Duodenal mucosa (tissue), 2 donors: ENCODE measurements around the gene GJB6.

ENCODE experiments used
- H3K27ac ChIP-seq: one replicate; pipeline ENCODE4 v1.7.0; 2013; ENCODE audit warnings: low read depth, low read length
- H3K27me3 ChIP-seq, 2 donors: one replicate each; pipeline ENCODE4 v1.7.0; 2013; ENCODE audit warnings: low read length in 2 of 2, control low read depth in 1 of 2; ENCODE audit not compliant: insufficient read depth in 2 of 2, control insufficient read depth in 1 of 2
- H3K36me3 ChIP-seq, 2 donors: one replicate each; pipeline ENCODE4 v1.7.0; 2013; ENCODE audit warnings: low read length in 2 of 2, control low read depth in 1 of 2; ENCODE audit not compliant: insufficient read depth in 2 of 2, control insufficient read depth in 1 of 2
- H3K4me1 ChIP-seq, 2 donors: one replicate each; pipeline ENCODE4 v1.7.0; 2013; ENCODE audit warnings: low read length in 2 of 2, control low read depth in 1 of 2; ENCODE audit not compliant: insufficient read depth in 2 of 2, control insufficient read depth in 1 of 2
- H3K4me3 ChIP-seq, 2 donors: one replicate each; pipeline ENCODE4 v1.7.0; 2013; ENCODE audit warnings: low read length in 2 of 2, low read depth in 1 of 2
- H3K9ac ChIP-seq, 2 donors: one replicate each; pipeline ENCODE4 v1.7.0; 2013; ENCODE audit warnings: low read length in 2 of 2, low read depth in 1 of 2
- H3K9me3 ChIP-seq, 2 donors: one replicate each; pipeline ENCODE4 v1.7.0; 2013; ENCODE audit warnings: low read length in 2 of 2, control low read depth in 1 of 2; ENCODE audit not compliant: control insufficient read depth in 1 of 2

GJB6 gene

GRCh38 chr13:20258963-20259288 is 26.8 kb upstream of the GJB6 start:
- no peak overlapping the region for H3K9ac ChIP-seq
- no peak overlapping the region for H3K27ac ChIP-seq
- no peaks in the 10 kb centered on the region for H3K9me3 ChIP-seq

GRCh38 chr13:20258208-20258962 is 26.3 kb upstream of the GJB6 start:
- H3K9ac ChIP-seq, result no peak overlapping the region

More at GRCh38 chr13:20258963-20259288, 26.8 kb upstream of the GJB6 start:
- no peaks in the 10 kb centered on the region for H3K27me3 ChIP-seq
- H3K36me3 ChIP-seq, result no peaks in the 10 kb centered on the region
- H3K4me1 ChIP-seq, result peaks cover 3 to 7% of the 10 kb centered on the region in 2 donors
- H3K4me3 ChIP-seq, result no peak overlapping the region

GRCh38 chr13:20254076-20254475 is 22.0 kb upstream of the GJB6 start:
- Histone ChIP-seq H3K27ac (no peak overlapping the region), H3K27me3 (no peaks in the 10 kb centered on the region), H3K9me3 (no peaks in the 10 kb centered on the region), H3K36me3 (no peaks in the 10 kb centered on the region), H3K9ac (no peak overlapping the region), H3K4me3 (no peak overlapping the region), H3K4me1 (no peaks in the 10 kb centered on the region)

More at GRCh38 chr13:20258208-20258962, 26.3 kb upstream of the GJB6 start:
- Histone ChIP-seq H3K27ac (no peak overlapping the region), H3K4me1 (peaks cover 0 to 1% of the 10 kb centered on the region in 2 donors), H3K9me3 (no peaks in the 10 kb centered on the region), H3K36me3 (no peaks in the 10 kb centered on the region), H3K4me3 (peak overlapping the region; percentile 38 to 42), H3K27me3 (no peaks in the 10 kb centered on the region)

GRCh38 chr13:20249913-20250312 is 17.8 kb upstream of the GJB6 start:
- H3K36me3 ChIP-seq, result no peaks in the 10 kb centered on the region
- H3K4me1 ChIP-seq, result peaks cover 9 to 13% of the 10 kb centered on the region in 2 donors
- H3K27me3 ChIP-seq, result no peaks in the 10 kb centered on the region
- H3K27ac ChIP-seq, result no peak overlapping the region
- no peak overlapping the region for H3K9ac ChIP-seq
- no peaks in the 10 kb centered on the region for H3K9me3 ChIP-seq
- no peak overlapping the region for H3K4me3 ChIP-seq

GRCh38 chr13:20247963-20248362 is 15.8 kb upstream of the GJB6 start:
- peaks cover 9 to 13% of the 10 kb centered on the region in 2 donors for H3K4me1 ChIP-seq
- H3K36me3 ChIP-seq, result no peaks in the 10 kb centered on the region
- no peak overlapping the region for H3K4me3 ChIP-seq
- no peaks in the 10 kb centered on the region for H3K27me3 ChIP-seq
- H3K9me3 ChIP-seq, result no peaks in the 10 kb centered on the region
- no peak overlapping the region for H3K27ac ChIP-seq
- no peak overlapping the region for H3K9ac ChIP-seq

GRCh38 chr13:20247403-20247802 is 15.3 kb upstream of the GJB6 start:
- no peaks in the 10 kb centered on the region for H3K9me3 ChIP-seq
- no peak overlapping the region for H3K9ac ChIP-seq
- no peaks in the 10 kb centered on the region for H3K36me3 ChIP-seq
- H3K27ac ChIP-seq, result no peak overlapping the region
- peaks cover 9 to 13% of the 10 kb centered on the region in 2 donors for H3K4me1 ChIP-seq
- no peaks in the 10 kb centered on the region for H3K27me3 ChIP-seq
- peak overlapping the region; percentile 27 to 43 for H3K4me3 ChIP-seq

GRCh38 chr13:20241593-20241992 is 9.5 kb upstream of the GJB6 start:
- no peak overlapping the region for H3K27ac ChIP-seq
- H3K9ac ChIP-seq, result no peak overlapping the region
- peaks cover 18 to 28% of the 10 kb centered on the region in 2 donors for H3K4me1 ChIP-seq
- H3K27me3 ChIP-seq, result peaks cover 0 to 6% of the 10 kb centered on the region in 2 donors
- no peak overlapping the region for H3K4me3 ChIP-seq
- no peaks in the 10 kb centered on the region for H3K9me3 ChIP-seq
- H3K36me3 ChIP-seq, result no peaks in the 10 kb centered on the region

- peaks cover 0 to 6% of the 10 kb centered on the region in 2 donors for H3K27me3 ChIP-seq
- H3K9me3 ChIP-seq, result no peaks in the 10 kb centered on the region
- H3K9ac ChIP-seq, result no peak overlapping the region
- peaks cover 18 to 28% of the 10 kb centered on the region in 2 donors for H3K4me1 ChIP-seq
- H3K36me3 ChIP-seq, result no peaks in the 10 kb centered on the region
- no peak overlapping the region for H3K4me3 ChIP-seq
- no peak overlapping the region for H3K27ac ChIP-seq
These were observed 7.6 kb upstream of the GJB6 start for GRCh38 chr13:20239748-20240147.

- H3K36me3 ChIP-seq, result no peaks in the 10 kb centered on the region
These were observed 598 bp upstream of the GJB6 start for GRCh38 chr13:20232556-20233277.

More at GRCh38 chr13:20232556-20233277, 598 bp upstream of the GJB6 start:
- H3K4me1 ChIP-seq, result peaks cover 4 to 8% of the 10 kb centered on the region in 2 donors
- no peak overlapping the region for H3K4me3 ChIP-seq
- H3K27ac ChIP-seq, result no peak overlapping the region
- no peaks in the 10 kb centered on the region for H3K9me3 ChIP-seq
- H3K9ac ChIP-seq, result no peak overlapping the region
- H3K27me3 ChIP-seq, result peaks cover 19 to 39% of the 10 kb centered on the region in 2 donors
